Muscle layer of duodenum (tissue), 2 donors: Measurements from ENCODE around the gene FNBP1.

ENCODE experiments used
- H3K27ac ChIP-seq: one replicate; pipeline ENCODE4 v1.7.0; 2013; ENCODE audit warnings: mild to moderate bottlenecking, low read length
- H3K27me3 ChIP-seq: one replicate; pipeline ENCODE4 v1.7.0; 2013; ENCODE audit warnings: low read depth, mild to moderate bottlenecking, control low read depth, low read length
- H3K36me3 ChIP-seq, 2 donors: one replicate each; pipeline ENCODE4 v1.7.0; 2013; ENCODE audit warnings: low read length in 2 of 2, control low read depth in 1 of 2, mild to moderate bottlenecking in 1 of 2; ENCODE audit not compliant: insufficient read depth in 2 of 2, control insufficient read depth in 1 of 2
- H3K4me1 ChIP-seq, 2 donors: one replicate each; pipeline ENCODE4 v1.7.0; 2013; ENCODE audit warnings: low read length in 2 of 2, mild to moderate bottlenecking in 2 of 2, control low read depth in 1 of 2, moderate library complexity in 1 of 2; ENCODE audit not compliant: insufficient read depth in 2 of 2, control insufficient read depth in 1 of 2
- H3K4me3 ChIP-seq, 2 donors: one replicate each; pipeline ENCODE4 v1.7.0; 2013; ENCODE audit warnings: low read length in 2 of 2, low read depth in 1 of 2, mild to moderate bottlenecking in 1 of 2
- H3K9me3 ChIP-seq, 2 donors: one replicate each; pipeline ENCODE4 v1.7.0; 2013; ENCODE audit warnings: low read length in 2 of 2, control low read depth in 1 of 2, mild to moderate bottlenecking in 1 of 2; ENCODE audit not compliant: control insufficient read depth in 1 of 2
- donor health status: healthy.

Gene FNBP1

GRCh38 chr9:129875181-129875611, 167.8 kb downstream of the FNBP1 start:
- peaks cover 26 to 55% of the 10 kb centered on the region in 2 donors for H3K36me3 ChIP-seq
- no peaks in the 10 kb centered on the region for H3K27me3 ChIP-seq
- H3K27ac ChIP-seq: no peak overlapping the region

GRCh38 chr9:129874261-129875101, 168.5 kb downstream of the FNBP1 start:
- H3K36me3 ChIP-seq: peaks cover 26 to 55% of the 10 kb centered on the region in 2 donors
- H3K9me3 ChIP-seq: no peaks in the 10 kb centered on the region
- no peak overlapping the region for H3K27ac ChIP-seq
- no peaks in the 10 kb centered on the region for H3K27me3 ChIP-seq
- H3K4me3 ChIP-seq: no peak overlapping the region
- no peaks in the 10 kb centered on the region for H3K4me1 ChIP-seq

More at GRCh38 chr9:129875181-129875611, 167.8 kb downstream of the FNBP1 start:
- Histone ChIP-seq H3K4me1 (peaks cover 0 to under 1% of the 10 kb centered on the region in 2 donors), H3K9me3 (no peaks in the 10 kb centered on the region), H3K4me3 (no peak overlapping the region)

- Histone ChIP-seq H3K36me3 (peaks cover 26 to 63% of the 10 kb centered on the region in 2 donors), H3K27me3 (no peaks in the 10 kb centered on the region), H3K9me3 (no peaks in the 10 kb centered on the region), H3K4me1 (no peaks in the 10 kb centered on the region), H3K27ac (no peak overlapping the region), H3K4me3 (no peak overlapping the region)
Measured at GRCh38 chr9:129873563-129874190, 169.3 kb downstream of the FNBP1 start.

GRCh38 chr9:129871046-129871445, 171.9 kb downstream of the FNBP1 start:
- Histone ChIP-seq H3K27me3 (no peaks in the 10 kb centered on the region), H3K9me3 (no peaks in the 10 kb centered on the region), H3K4me3 (no peak overlapping the region), H3K4me1 (no peaks in the 10 kb centered on the region), H3K36me3 (peaks cover 20 to 78% of the 10 kb centered on the region in 2 donors), H3K27ac (no peak overlapping the region)

- Histone ChIP-seq H3K27me3 (no peaks in the 10 kb centered on the region), H3K4me3 (no peak overlapping the region), H3K4me1 (no peaks in the 10 kb centered on the region), H3K27ac (no peak overlapping the region), H3K9me3 (no peaks in the 10 kb centered on the region), H3K36me3 (peaks cover 13 to 77% of the 10 kb centered on the region in 2 donors)
Measured at GRCh38 chr9:129869585-129870501, 173.1 kb downstream of the FNBP1 start.

GRCh38 chr9:129868872-129869486, 174.0 kb downstream of the FNBP1 start:
- Histone ChIP-seq H3K4me3 (no peak overlapping the region), H3K9me3 (no peaks in the 10 kb centered on the region), H3K27me3 (no peaks in the 10 kb centered on the region), H3K4me1 (no peaks in the 10 kb centered on the region), H3K27ac (no peak overlapping the region), H3K36me3 (peaks cover 7 to 69% of the 10 kb centered on the region in 2 donors)

- H3K36me3 ChIP-seq: peaks cover 4 to 67% of the 10 kb centered on the region in 2 donors
- no peaks in the 10 kb centered on the region for H3K27me3 ChIP-seq
- no peaks in the 10 kb centered on the region for H3K9me3 ChIP-seq
- H3K27ac ChIP-seq: no peak overlapping the region
- H3K4me3 ChIP-seq: no peak overlapping the region
- no peaks in the 10 kb centered on the region for H3K4me1 ChIP-seq
Measured at GRCh38 chr9:129868023-129868871, 174.7 kb downstream of the FNBP1 start.

- H3K4me1 ChIP-seq: no peaks in the 10 kb centered on the region
- no peak overlapping the region for H3K4me3 ChIP-seq
- peaks cover 4 to 71% of the 10 kb centered on the region in 2 donors for H3K36me3 ChIP-seq
- H3K9me3 ChIP-seq: no peaks in the 10 kb centered on the region
- H3K27me3 ChIP-seq: no peaks in the 10 kb centered on the region
- no peak overlapping the region for H3K27ac ChIP-seq
Measured at GRCh38 chr9:129867136-129868022, 175.6 kb downstream of the FNBP1 start.

GRCh38 chr9:129866394-129867135, 176.4 kb downstream of the FNBP1 start:
- no peaks in the 10 kb centered on the region for H3K9me3 ChIP-seq
- H3K36me3 ChIP-seq: peaks cover 9 to 76% of the 10 kb centered on the region in 2 donors
- H3K4me1 ChIP-seq: no peaks in the 10 kb centered on the region
- H3K4me3 ChIP-seq: no peak overlapping the region
- no peak overlapping the region for H3K27ac ChIP-seq
- H3K27me3 ChIP-seq: no peaks in the 10 kb centered on the region
